GM18519 (cell line): Measurements from ENCODE around the gene RPS16.

Experiments used
- ATAC-seq: cut with Tn5 transposase; IDR thresholded peaks from one replicate; pipeline ENCODE4 v1.9.1; 2021; ENCODE audit warnings: mild to moderate bottlenecking, moderate library complexity; ENCODE audit not compliant: unreplicated experiment, low FRiP score

Gene RPS16

GRCh38 chr19:39408392-39409207, 27.1 kb downstream of the RPS16 start:
- ATAC-seq, result no peak

- no peak for ATAC-seq
Measured at GRCh38 chr19:39407660-39408391, 27.9 kb downstream of the RPS16 start.

- no peak for ATAC-seq
Measured at GRCh38 chr19:39407410-39407659, 28.4 kb downstream of the RPS16 start.

- ATAC-seq, result no peak
Measured at GRCh38 chr19:39406656-39407409, 28.9 kb downstream of the RPS16 start, which contains the start of gene ZFP36. TSS of gene ZFP36 (plus strand) at chr19:39406847. CDS start at chr19:39406905, 58 bp downstream.

GRCh38 chr19:39405958-39406655, 29.6 kb downstream of the RPS16 start:
- no peak for ATAC-seq

GRCh38 chr19:39405261-39405957, 30.3 kb downstream of the RPS16 start:
- no peak for ATAC-seq

GRCh38 chr19:39403331-39404312, 32.1 kb downstream of the RPS16 start:
- ATAC-seq, result no peak

GRCh38 chr19:39402346-39403300, 33.1 kb downstream of the RPS16 start:
- no peak for ATAC-seq

- no peak for ATAC-seq
Measured at GRCh38 chr19:39401549-39402345, 34.0 kb downstream of the RPS16 start.

- ATAC-seq, result no peak
Measured at GRCh38 chr19:39401070-39401548, 34.6 kb downstream of the RPS16 start.

GRCh38 chr19:39400061-39400460, 35.7 kb downstream of the RPS16 start:
- no peak for ATAC-seq

- no peak for ATAC-seq
Measured at GRCh38 chr19:39399668-39400050, 36.1 kb downstream of the RPS16 start.

- no peak for ATAC-seq
Measured at GRCh38 chr19:39398297-39398864, 37.4 kb downstream of the RPS16 start.

- ATAC-seq, result no peak
Measured at GRCh38 chr19:39397360-39398296, 38.1 kb downstream of the RPS16 start.

GRCh38 chr19:39390751-39391437, 44.9 kb downstream of the RPS16 start, which contains the start of the genes MED29 and PAF1:
TSS of gene MED29 (plus strand) at chr19:39391378. CDS start at chr19:39391423, 45 bp downstream.
TSS of gene PAF1 (minus strand) at chr19:39391106. CDS start at chr19:39390864, 242 bp downstream.
- ATAC-seq, result peak; percentile 70
